HK-2 (cell line): ENCODE measurements around the gene PLEKHA6.
A peak's percentile ranks its signal among the peaks of the same experiment; 100 is the strongest.

Source experiments
- DNase-seq: peaks from one replicate; pipeline ENCODE4 v3.0.0-alpha.2; 2018; ENCODE audit not compliant: unreplicated experiment

Gene PLEKHA6

GRCh38 chr1:204359474-204360255, at the start of gene PLEKHA6:
PLEKHA6 (minus strand) TSS chr1:204359929; CDS start chr1:204273727, 86,202 bp downstream.
- DNase-seq: no peak

GRCh38 chr1:204409123-204409522, 49.4 kb upstream of the PLEKHA6 start:
- DNase-seq: no peak

GRCh38 chr1:204408602-204409001, 48.9 kb upstream of the PLEKHA6 start:
- no peak for DNase-seq

- no peak for DNase-seq
Measured at GRCh38 chr1:204408074-204408507, 48.4 kb upstream of the PLEKHA6 start.

GRCh38 chr1:204407295-204407971, 47.7 kb upstream of the PLEKHA6 start:
- no peak for DNase-seq

- DNase-seq: no peak
Measured at GRCh38 chr1:204406621-204407020, 46.9 kb upstream of the PLEKHA6 start.

- DNase-seq: no peak
Measured at GRCh38 chr1:204405988-204406387, 46.3 kb upstream of the PLEKHA6 start.

- no peak for DNase-seq
Measured at GRCh38 chr1:204404629-204405028, 44.9 kb upstream of the PLEKHA6 start.

- DNase-seq: no peak
Measured at GRCh38 chr1:204402391-204402790, 42.7 kb upstream of the PLEKHA6 start.

- no peak for DNase-seq
Measured at GRCh38 chr1:204401730-204402129, 42.0 kb upstream of the PLEKHA6 start.

GRCh38 chr1:204400882-204401510, 41.3 kb upstream of the PLEKHA6 start:
- DNase-seq: no peak

- peak; percentile 77 for DNase-seq
Measured at GRCh38 chr1:204398197-204399125, 38.7 kb upstream of the PLEKHA6 start.

- DNase-seq: no peak
Measured at GRCh38 chr1:204396015-204396583, 36.4 kb upstream of the PLEKHA6 start.

- DNase-seq: no peak
Measured at GRCh38 chr1:204391629-204392028, 31.9 kb upstream of the PLEKHA6 start.

GRCh38 chr1:204390751-204391466, 31.2 kb upstream of the PLEKHA6 start:
- DNase-seq: no peak

GRCh38 chr1:204385727-204386126, 26.0 kb upstream of the PLEKHA6 start:
- no peak for DNase-seq

GRCh38 chr1:204384636-204385352, 25.1 kb upstream of the PLEKHA6 start:
- DNase-seq: peak; percentile 28

GRCh38 chr1:204383163-204383904, 23.6 kb upstream of the PLEKHA6 start:
- no peak for DNase-seq

- no peak for DNase-seq
Measured at GRCh38 chr1:204382714-204383083, 23.0 kb upstream of the PLEKHA6 start.
